Islet precursor cell (in vitro differentiated cells): Measurements from ENCODE around the gene CACNA1E.

Source experiments
- DNase-seq: peaks from one replicate; pipeline ENCODE4 v3.0.0-alpha.2; 2018

CACNA1E gene

DNA sequence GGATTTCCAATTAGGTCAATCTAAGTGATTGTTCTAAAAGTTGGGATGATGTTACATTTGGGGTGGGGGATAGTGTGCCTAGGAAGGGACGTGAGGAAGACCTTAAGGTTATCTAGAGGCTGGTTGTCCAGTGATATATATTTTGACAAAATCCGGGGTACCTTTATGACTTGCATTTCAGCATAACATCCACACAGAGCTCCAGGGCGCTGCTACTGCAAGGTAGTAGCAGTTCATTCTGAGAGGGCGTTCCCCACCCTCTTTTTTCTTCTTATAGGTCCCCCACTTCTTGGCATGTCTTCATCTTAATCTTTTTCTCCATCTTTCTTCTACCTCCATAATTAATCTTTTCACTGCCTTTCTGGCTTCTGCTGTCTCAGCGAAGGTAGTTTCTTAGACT lies 161.9 kb downstream of the CACNA1E start:
- DNase-seq, result no peak

DNA sequence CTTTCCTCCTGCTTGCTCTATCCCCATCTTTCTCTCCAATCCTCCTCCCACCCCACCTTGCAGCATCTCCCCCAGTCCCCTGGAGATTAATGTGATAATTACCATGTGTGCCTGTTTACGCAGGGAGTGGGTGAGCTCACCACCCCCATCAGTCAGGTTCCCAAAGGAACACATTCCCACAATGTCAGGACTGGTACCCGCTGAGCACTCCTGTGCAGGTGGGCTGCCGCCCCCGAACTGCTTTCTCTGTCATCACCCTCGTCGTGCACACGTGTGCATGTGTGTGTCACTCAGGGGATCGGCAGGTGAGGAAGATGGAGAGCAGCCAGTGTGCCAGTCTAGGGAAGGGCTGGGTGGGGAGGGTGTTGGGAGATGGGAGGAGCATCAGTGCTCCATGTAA lies 163.4 kb downstream of the CACNA1E start:
- no peak for DNase-seq

DNA sequence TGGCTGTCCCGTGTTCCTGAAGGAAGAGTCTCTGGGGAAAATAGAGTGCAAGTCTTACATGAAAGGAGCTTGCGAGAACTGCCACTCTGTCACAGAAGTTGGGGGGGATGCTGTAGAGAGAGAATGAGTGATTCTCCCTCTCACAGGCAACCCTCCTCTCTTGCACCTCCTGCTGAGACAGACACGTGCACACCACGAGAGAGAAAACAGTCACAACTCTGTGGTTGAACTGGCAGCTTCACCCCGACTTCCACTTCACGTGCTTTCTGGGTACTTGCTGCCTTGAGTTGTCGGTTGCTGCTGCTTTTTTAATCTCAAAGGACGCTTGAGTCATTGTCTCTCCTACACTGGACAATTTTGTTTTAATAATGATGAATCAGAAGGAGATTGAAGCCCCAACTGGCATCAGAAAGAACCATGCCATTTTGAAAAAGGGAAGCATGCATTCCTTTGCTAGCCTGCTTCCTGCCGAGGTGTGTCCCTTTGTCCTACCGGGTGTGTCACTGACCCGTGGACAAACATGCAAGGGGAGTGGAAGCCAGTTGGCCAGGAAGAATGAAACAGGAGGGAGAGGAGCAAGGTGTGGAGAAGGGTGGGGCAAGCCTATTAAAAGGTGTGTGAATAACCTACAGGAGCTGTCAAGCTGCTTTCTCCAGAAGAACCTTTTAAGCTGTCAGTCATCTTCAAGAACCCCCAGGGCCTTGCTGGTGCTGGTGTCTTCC lies 164.2 kb downstream of the CACNA1E start:
- no peak for DNase-seq

DNA sequence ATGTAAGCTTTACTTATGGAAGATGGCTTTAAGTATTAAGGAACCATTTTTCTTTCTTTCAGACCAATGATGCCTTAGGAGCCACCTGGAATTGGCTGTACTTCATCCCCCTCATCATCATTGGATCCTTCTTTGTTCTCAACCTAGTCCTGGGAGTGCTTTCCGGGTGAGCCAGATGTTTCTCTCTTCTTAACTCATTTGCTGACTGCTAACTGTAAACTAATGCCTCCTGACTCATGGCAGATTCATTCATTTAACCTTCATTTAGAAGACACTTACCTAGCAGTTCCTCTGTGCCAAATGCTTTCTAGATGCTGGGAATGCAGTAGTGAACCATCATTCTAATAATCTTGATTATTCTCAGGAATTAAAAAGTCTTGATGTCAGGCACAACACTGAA lies 168.0 kb downstream of the CACNA1E start:
- no peak for DNase-seq

DNA sequence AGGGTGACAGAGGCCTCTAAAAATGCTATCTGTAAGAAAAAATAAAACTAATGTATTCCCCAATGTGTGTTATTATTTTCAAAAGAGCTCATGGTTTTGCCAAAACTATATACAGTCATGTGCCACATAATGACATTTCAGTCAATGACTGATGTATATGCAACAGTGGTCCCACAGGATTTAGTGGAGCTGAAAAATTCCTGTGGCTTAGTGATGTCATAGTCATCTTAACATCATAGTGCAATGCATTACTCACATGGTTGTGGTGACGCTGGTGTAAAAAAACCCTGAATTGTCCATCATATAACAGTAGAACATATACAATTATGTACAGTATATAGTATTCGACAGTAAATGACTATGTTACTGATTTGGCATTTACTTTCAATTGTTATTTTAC lies 172.4 kb downstream of the CACNA1E start:
- no peak for DNase-seq

DNA sequence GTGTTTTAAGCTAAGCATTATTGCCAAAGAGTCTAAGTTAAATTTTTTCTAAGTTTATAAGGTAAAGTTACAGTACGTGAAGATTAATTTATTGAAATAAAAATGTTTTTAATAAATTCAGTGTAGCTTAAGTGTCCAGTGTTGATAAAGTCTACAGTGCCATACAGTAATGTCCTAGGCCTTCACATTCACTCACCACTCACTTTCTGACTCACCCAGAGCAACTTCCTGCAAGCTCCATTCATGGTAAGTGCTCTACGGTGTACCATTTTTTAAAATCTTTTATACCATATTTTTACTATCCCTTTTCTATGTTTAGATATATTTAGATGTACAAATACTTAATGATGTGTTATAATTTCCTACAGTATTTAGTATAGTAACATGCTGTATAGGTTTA lies 173.2 kb downstream of the CACNA1E start:
- no peak for DNase-seq

DNA sequence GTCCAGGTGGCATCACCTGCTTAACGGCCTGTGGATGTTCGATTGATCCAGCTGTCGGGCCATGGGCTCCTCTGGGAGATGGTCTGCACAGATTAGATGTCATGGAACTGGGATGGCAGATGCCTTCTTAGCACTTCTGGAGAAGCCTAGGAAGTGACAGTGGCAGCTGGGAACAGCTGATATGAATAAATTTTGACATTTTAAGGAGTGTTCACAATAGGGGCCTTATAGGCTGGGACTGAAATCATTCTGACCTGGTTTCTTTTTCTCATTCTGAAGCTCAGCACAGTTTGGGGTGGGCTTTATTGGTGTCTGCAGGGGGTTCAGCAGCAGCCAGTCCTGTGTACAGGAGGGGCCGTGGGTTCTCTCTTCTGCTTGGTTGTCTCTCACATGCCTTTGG lies 175.3 kb downstream of the CACNA1E start:
- no peak for DNase-seq

DNA sequence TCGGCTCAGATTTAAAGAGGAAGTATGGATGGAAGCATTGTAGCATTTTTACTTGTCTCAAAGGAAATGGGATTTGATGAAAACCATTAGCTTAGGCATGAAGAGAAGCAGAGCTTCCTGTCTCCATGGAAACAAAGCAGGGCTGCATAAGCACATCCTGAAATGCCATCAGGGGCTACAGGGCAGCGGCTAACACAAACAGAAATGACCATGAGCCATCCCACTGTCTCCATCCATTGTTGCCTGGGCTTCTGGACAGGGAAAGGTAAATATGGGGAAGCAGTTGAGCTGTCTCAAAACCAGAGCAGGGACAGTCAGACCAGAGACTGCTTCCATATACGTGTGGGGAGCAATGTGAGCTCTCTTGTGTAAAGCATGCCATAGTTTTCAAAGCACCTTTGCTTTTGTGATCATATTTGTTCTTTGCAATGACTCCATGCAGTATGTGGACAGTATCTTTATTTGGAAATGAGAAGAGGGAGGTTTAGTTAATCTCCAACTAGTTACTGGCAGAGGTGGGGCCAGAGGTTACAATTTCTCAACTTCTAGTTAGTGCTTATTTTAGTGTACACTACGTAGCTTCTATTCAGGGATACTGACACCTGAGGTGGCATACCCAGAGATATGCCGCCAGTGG lies 176.1 kb downstream of the CACNA1E start:
- no peak for DNase-seq

DNA sequence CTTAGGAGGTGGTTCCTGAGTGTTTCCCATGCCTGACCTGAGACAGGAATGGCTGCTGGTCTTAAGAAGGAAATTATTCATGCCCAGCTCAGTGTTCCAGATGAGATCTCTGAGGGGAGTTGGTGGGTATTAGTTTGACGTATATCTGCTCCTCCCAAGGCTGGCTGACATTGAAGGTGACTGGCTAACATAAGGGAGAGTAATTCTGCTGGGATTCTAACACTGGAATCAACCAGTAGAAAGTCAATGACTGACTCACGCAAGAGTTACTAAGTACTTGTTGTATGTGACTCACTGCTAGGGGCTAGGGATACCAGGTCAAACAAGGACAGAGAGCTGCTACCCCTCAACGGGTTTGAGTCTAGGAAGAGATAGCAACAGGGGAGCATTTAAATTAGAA lies 177.3 kb downstream of the CACNA1E start:
- no peak for DNase-seq

DNA sequence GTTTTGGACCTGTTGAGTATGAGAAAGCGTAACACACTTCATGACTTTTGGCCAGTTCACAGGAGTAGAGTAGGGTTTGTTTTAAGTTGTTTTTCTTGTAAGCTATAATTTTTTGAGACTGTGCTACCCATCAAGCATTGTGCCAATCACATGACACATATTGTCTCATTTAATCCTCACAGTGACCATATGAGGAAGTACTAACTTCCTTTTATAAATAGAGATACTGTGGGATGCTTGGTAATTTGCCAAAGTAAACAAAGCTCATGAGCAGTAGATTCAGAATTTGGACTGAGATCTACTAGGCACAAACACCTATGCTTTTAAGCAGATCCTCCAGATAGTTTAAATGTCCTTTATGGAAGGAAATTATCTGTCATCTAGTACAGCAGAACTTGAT lies 178.3 kb downstream of the CACNA1E start:
- no peak for DNase-seq

DNA sequence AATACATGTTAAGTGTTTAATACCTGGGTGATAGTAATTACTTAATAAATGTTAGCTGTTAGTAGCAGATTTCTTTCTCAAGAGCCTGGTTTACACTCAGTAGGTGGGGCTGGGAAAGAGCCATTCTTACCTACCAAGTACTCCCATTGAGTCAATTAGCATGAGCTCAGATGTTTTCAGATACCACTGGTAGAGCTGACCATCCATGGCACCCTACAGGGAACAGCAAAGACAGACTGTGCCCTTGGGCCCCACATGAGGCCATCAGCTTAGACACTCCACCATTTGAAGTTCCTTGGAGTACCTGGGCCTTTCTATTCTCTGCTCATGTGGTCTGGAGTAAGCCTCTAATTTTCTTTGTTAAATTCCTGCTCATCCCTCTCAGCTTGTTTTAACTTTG lies 179.3 kb downstream of the CACNA1E start:
- DNase-seq, result no peak

DNA sequence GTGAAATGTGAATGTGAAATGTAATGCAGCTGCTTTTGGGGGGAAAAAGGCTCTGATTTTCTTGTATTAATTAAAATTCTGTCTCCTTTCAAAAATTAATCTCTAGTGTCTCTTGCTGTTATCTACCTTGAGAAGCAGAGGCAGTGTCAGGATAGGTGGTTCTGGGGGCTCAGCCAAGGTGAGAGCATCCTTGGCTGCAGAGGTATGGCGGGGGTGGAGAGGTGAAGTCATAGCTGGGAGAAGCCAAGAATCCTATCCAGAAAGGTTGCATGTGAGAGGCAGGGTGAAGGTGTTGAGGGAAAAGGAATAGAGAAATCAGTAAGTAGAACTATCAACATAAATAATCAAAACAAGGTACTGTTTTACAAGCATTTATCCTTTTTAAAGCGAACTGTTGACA lies 181.2 kb downstream of the CACNA1E start:
- DNase-seq, result no peak

DNA sequence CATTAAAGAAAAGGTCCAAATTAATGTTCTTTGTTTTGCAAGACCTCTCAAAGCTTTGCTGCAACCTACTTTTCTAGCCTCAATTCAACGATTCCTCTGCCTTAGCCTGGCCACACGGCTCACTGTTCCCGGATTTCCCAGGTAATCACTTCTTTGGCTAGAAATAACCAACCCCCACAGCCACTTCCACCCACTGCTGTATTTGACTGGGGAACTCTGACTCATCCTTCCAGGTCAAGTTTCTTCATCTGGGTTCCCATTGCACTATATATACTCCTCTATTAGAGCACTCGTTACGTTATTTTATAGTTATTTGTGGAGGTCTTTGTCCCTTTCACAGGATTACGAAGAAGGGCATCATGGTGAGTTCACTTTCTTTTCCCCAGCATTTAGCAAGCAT lies 185.9 kb downstream of the CACNA1E start:
- no peak for DNase-seq

DNA sequence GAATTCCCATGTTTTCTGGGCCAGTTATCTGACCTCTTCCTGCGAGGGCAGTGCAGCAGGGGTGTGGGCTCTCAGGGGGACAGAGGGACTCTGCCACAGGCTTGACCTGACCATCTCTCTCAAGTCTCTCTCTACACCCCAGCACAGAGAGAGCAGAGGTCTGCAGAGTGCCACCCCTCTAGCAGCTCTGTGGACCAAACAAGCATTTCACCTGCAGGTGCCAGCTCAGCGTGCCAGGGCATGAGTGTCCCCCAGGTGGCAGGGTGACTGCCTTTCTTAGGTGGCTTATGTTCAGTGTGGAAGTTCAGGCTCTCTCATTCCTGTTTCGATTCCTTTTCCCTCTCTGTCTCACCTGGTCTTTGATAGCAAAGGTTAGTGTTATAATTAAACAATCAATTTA lies 191.3 kb downstream of the CACNA1E start:
- no peak for DNase-seq

DNA sequence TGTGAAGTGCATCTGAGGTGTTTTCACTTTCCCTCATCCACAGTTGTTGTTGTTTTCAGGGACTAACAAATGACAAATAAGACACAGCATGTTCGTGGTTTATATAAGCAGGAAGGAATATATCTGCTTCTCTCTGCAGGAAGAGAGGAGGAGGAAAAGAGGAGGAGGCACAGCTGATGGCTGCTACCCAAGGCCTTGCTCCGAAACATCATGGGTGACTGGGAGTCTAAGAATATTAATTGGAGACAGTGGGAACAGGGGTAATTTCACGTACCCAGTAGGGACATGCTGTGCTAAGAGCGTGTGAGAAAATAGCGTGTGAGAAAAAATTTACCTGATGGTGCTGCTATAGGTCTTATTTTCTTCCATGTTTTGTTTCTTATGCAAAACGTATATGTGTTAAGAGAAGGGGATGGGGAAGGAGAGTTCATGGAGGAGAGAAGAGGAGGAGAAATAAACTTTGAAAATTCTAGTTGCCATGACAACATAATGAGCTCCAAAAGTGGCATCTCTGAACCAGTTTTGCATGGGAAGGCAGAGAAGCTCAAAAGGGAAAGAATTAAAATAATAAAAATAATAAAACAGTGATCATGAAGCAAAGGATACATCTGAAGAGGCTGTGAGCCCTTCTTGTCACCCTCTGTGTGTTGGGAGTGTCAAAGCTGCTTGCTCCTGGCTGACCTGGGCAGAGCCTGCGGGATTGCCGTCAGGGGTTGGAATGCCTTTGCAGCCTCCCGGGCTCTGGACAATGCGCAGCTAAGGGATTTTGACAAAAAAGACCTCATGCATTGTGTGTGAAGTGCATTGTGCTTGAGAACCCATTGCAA lies 192.0 kb downstream of the CACNA1E start:
- DNase-seq, result no peak

DNA sequence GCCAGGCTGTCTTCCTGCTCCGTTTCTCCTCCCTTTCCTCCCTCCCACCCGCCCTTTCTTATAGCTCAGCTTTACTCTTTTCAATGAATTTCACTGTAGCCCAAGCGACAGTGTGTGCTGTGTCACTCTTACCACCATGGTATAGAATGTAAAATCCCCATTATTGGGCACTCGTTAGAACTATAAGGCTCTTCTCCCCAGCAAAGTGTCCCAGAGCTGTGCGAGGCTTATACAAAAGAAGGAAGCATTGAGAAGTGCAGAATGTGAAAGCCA lies 192.5 kb downstream of the CACNA1E start:
- DNase-seq, result no peak

DNA sequence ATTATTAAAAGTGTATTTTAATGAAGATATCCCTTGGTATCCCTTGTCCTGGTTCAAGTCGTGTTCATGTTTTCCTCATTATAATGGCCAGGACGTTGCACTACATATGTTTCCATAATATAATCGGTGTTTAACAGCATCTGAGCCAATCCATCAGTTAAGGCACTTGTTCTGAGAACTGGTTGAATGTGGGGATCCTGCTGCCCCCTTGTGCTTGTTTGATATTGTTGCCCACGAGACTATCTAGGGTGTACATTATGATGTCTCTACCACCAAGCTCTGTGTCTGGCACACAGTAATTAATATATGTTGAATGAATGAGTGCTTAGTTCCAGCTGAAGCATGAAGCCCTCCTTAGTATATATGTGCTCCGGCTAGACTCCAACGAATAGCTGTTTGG lies 193.0 kb downstream of the CACNA1E start:
- no peak for DNase-seq

DNA sequence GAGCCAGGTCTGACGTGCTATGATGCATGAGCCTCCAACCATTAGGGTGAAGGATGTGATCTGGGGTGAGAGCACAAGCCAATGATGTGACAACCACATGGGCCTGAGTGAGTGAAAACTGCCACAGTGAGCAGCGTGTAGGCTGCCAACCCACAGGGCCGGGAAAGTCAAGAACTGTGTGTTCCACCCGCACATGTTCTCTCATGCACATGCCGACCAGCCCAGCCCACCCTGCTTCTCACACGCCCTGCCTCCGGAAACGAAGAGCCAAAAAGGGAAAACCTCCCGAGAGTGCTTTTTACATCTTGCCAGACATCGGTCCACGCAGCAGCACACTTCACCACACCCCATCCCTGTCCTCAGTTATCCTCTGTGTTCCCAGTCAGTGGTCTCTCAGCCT lies 197.0 kb downstream of the CACNA1E start:
- no peak for DNase-seq

DNA sequence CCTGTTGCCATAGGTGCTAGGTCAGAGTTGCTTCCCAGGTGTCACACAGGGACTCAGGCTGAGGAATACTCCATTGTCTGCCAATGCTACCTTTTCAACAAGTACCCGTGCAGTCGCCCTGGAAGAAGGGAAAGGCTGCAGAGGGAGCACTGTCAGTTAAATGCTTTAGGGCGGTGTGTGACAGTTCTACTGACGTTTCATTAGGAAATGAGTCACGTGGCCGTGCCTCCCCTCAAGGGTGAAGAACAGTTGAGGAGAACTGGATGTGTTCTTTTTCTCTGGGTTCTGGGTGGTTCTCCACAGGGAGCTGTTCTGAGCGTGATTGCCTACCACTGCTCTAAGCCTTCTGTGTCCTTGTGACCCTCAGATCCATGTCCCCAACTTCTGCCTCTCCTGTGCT lies 197.6 kb downstream of the CACNA1E start:
- no peak for DNase-seq

DNA sequence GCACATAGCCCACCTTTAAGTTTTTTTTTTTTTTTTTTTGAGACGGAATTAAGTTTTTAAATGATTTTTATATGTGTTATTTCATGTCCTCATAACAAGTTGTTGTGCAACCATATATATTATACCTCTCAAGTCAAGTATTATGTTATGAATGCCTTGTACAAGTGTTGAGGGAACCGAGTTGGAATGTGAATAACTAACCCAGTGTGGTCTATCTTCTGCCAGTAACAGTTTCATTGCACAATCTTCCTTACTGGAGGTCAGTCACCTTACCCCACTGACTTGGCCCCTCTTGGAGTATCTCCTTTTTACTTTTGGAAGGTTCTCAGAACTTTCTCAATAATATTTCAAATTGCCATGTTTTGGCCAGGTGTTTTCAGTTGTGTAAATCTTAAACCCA lies 201.9 kb downstream of the CACNA1E start:
- DNase-seq, result no peak

DNA sequence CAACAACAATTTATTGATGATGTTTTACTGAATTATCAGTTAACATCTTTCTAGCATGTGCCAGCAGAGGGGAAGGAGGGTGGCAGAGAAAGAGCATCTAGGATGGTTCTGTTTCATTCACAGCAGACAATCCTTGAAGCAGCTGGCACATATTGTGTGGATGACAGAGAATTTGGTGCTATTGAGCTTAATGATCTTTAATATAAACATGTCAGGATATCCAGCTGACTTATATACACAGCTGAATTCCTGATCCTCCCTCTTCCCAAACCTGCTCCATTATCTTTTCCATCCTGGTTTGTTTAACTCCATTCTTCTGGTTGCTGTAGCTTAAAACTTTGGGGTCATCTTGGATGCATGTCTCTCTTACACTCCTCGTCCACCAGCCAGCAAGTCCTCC lies 218.6 kb downstream of the CACNA1E start:
- no peak for DNase-seq

DNA sequence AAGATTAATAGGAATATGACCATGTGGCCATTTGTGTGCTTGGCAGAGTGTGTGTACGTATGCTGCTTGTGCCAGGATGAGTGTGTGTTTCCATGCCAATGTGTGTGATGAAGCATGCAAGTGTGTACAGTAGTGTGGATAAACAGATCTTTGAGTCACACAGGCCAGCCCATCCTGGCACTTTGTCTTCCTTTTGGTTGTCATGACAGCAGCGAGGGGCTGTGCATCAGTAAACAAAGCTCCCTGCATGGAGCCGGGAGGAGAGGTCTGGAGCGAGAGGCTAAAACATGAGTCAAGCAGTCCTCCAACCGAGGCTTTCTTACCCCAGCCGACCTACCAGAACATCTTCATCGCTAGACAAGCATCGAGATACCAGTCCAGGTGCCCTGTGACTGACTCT lies 221.2 kb downstream of the CACNA1E start:
- DNase-seq, result no peak

DNA sequence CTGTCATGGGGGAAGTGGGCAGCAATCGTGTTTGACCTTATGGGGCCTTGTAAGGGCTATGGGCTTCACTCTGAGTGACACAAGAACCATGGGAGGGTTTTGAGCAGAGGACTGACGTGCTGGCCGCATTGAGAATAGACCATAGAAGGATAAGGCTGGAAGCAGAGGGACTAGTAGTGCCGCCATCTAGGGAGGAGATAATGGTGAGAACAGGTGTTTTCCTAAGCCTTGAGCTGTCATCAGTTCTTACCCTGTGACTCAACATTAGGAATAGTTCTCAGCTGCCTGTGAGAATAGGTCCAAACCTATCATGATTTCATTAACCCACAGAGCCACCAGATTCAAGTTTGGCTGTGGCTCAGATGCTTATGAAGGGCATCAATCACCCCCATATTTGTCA lies 228.5 kb downstream of the CACNA1E start:
- no peak for DNase-seq

DNA sequence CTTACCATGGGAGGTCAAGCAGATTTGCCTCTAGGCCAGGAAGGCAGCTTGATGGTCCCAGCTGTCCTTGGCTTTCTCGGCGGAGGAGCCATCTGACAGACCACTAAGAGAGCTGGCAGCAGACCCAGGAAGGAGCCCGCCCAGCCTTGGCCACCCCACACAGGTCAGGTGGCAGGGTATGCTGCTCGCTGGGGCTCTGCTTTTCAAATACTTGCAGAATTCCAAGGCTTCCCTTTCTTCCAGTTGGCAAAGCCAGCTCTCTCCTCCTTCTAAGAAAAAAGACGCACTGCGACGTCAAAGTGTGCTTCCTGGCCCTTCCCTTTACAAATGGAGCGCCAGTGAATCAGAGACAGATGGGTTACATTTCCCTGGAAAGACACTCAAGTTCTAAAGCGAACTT lies 229.4 kb downstream of the CACNA1E start:
- no peak for DNase-seq

DNA sequence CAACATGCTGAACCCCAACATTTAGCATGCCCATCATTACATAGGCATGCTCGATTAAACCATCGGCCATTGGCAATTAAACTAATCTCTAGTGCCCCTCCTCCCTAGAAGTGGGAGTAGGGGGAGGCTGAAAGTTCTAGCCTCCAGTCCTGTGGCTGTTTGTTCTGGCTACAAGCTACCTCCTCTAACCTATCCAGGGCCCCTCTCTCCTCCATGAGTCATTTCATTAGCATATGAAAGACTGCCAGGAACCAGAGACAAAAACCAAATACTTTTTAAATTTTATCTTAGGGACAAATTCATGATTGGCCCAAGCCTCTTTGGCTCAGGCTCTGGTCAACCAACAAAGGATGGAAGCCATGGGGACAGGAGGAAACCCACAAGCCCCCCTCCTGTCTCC lies 231.1 kb downstream of the CACNA1E start:
- DNase-seq, result no peak
